ENCODE results near the gene SASH1. TPM values are rescaled to one million over a fixed set of nuclear protein-coding genes. Genes with fewer than 3 reads are reported as not detected.

The SASH1 gene
- total RNA-seq, 1 experiment from 2014 or later: 11.7 TPM

DNA sequence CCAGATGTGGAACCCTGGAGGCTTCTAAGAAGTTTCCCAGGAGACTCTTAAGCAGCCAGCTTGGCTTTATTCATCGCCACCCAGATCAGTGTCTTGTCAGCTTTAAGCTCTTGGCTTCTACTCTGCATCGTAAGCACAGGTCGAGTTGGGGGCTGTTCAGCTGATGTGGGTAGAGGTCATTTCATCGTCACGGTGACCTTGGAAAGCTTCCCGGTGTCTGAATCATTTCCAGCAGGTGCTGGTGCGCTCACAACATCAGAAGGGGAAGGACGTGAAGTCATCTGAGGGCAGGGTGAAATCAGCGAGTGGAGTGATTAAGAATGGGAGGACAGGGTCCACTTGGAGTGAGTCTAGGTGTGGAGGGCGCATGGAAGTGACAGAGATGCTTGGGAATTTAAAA, 112.6 kb downstream of the SASH1 start:
- no peaks in the 10 kb centered on the region for H3K36me3 ChIP-seq (ENCODE audit: control insufficient read depth in 1 of 2, insufficient read depth in 2 of 2, low read length in 2 of 2)
- H3K4me2 ChIP-seq (ENCODE audit: low read length): no peak overlapping the region
- no peak overlapping the region for H3K4me3 ChIP-seq (replicated peaks in 1 of 2; ENCODE audit: low read depth in 1 of 2, low read length in 2 of 2)
- no peaks in the 10 kb centered on the region for H3K4me1 ChIP-seq (ENCODE audit: control insufficient read depth in 1 of 2, insufficient read depth in 2 of 2, low read length in 2 of 2)
- CTCF ChIA-PET: no interaction called here
- RAD21 ChIA-PET (ENCODE audit: low non-redundant PET in 1 of 2, low total read pairs in 2 of 2, uncharacterized antibody in 2 of 2, unreplicated experiment in 2 of 2): no interaction called here
- POLR2A ChIA-PET: no interaction called here
- DNase-seq (ENCODE audit: low read depth, low spot score): no peak
- no peak overlapping the region for H3K27ac ChIP-seq (ENCODE audit: low read depth, low read length)
- TF ChIP-seq ZNF274 (IDR thresholded peaks at IDR 0.05; ENCODE audit: low read depth, low read length) (no peak), TCF7L2 (IDR thresholded peaks at IDR 0.05; ENCODE audit: borderline replicate concordance, extremely low read depth, insufficient read depth, insufficient read length) (peak; percentile 43)
- H3K27me3 ChIP-seq (ENCODE audit: insufficient read depth, low read length): no peaks in the 10 kb centered on the region
- no peak overlapping the region for H3K9ac ChIP-seq (ENCODE audit: low read length)
- H4K20me1 ChIP-seq (ENCODE audit: insufficient read depth): no peaks in the 10 kb centered on the region
- BruUV-seq (replicated peaks): no TSS peak
- intact Hi-C loops (cut with micrococcal nuclease): no loop called here
- no peaks in the 10 kb centered on the region for H3K9me3 ChIP-seq (ENCODE audit: control insufficient read depth in 1 of 2, insufficient read depth in 1 of 2, low read depth in 1 of 2, low read length in 2 of 2)
- H2AFZ ChIP-seq (ENCODE audit: low read depth, low read length, poor library complexity, severe bottlenecking): no peak overlapping the region
- H3K79me2 ChIP-seq (ENCODE audit: insufficient read depth, low read length): no peaks in the 10 kb centered on the region
- no peaks in the 10 kb centered on the region for H3K9me2 ChIP-seq (ENCODE audit: insufficient read depth)
- ATAC-seq: no peak

DNA sequence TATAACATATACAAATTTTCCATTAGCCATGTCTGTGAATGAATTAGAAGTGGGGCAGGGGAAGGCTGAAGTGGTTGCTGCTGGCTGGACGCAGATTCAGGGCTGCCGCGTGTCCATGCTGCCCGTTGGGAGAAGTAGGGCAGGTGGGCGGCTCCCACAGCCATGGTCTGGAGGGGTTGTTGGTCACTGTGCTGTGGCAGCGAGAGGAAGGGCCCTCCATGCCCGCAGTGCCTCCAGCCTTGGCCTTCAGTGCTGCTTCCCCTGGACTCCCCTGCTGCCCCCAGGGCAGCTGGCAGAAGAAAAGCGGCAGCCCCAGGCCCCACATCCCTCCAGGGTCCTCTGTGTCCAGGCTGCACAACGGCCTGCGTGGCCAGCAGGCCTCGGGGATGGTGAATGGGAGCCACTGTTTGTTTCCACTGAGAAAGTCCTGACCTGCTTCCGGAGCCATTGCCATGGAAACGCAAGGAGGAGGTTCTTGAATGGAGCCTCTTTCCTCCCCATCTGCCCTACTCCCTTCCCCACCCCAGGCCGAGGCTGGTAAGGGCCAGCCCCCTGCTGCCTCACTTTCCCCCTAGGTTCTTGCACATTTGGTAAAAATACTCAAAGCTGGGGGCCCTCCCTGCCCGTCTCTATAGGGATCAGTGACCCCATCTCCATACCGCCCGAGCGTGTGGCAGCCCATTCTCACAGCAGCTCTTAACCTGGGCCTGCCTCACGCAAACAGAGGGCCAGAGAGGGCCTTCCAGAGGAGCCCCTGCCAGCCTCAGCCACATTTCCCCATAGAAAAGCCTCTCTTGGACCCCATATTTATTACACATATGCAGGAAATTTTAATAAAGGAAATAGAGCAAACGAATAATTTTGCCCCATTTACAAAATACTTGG, 113.3 kb downstream of the SASH1 start:
- no peak overlapping the region for H3K4me3 ChIP-seq (replicated peaks in 1 of 2; ENCODE audit: low read depth in 1 of 2, low read length in 2 of 2)
- no peak overlapping the region for H2AFZ ChIP-seq (ENCODE audit: low read depth, low read length, poor library complexity, severe bottlenecking)
- H3K27me3 ChIP-seq (ENCODE audit: insufficient read depth, low read length): no peaks in the 10 kb centered on the region
- H3K4me2 ChIP-seq (ENCODE audit: low read length): no peak overlapping the region
- ATAC-seq (no peak), DNase-seq (ENCODE audit: low read depth, low spot score) (no peak)
- RAD21 ChIA-PET (ENCODE audit: low non-redundant PET in 1 of 2, low total read pairs in 2 of 2, uncharacterized antibody in 2 of 2, unreplicated experiment in 2 of 2): no interaction called here
- H3K4me1 ChIP-seq (ENCODE audit: control insufficient read depth in 1 of 2, insufficient read depth in 2 of 2, low read length in 2 of 2): no peaks in the 10 kb centered on the region
- H3K9me3 ChIP-seq (ENCODE audit: control insufficient read depth in 1 of 2, insufficient read depth in 1 of 2, low read depth in 1 of 2, low read length in 2 of 2): no peaks in the 10 kb centered on the region
- H3K36me3 ChIP-seq (ENCODE audit: control insufficient read depth in 1 of 2, insufficient read depth in 2 of 2, low read length in 2 of 2): no peaks in the 10 kb centered on the region
- BruUV-seq (replicated peaks): no TSS peak
- POLR2A ChIA-PET: no interaction called here
- no peak overlapping the region for H3K9ac ChIP-seq (ENCODE audit: low read length)
- no peaks in the 10 kb centered on the region for H4K20me1 ChIP-seq (ENCODE audit: insufficient read depth)
- H3K9me2 ChIP-seq (ENCODE audit: insufficient read depth): no peaks in the 10 kb centered on the region
- TF ChIP-seq, protein P1, sequence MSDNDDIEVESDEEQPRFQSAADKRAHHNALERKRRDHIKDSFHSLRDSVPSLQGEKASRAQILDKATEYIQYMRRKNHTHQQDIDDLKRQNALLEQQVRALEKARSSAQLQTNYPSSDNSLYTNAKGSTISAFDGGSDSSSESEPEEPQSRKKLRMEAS (IDR thresholded peaks at IDR 0.05): no peak
- no peak for TF ChIP-seq EZH2 (IDR thresholded peaks at IDR 0.05)
- TF ChIP-seq SIN3A (IDR thresholded peaks at IDR 0.05; ENCODE audit: low read depth): no peak
- TF ChIP-seq SP1 (IDR thresholded peaks at IDR 0.05; ENCODE audit: low read depth): no peak
- TF ChIP-seq ELF1 (IDR thresholded peaks at IDR 0.05; ENCODE audit: borderline replicate concordance, low read depth): no peak
- no peak for TF ChIP-seq FOSL1 (IDR thresholded peaks at IDR 0.05; ENCODE audit: low read depth)
- TF ChIP-seq JUND (IDR thresholded peaks at IDR 0.05): no peak
- TF ChIP-seq, protein P2, sequence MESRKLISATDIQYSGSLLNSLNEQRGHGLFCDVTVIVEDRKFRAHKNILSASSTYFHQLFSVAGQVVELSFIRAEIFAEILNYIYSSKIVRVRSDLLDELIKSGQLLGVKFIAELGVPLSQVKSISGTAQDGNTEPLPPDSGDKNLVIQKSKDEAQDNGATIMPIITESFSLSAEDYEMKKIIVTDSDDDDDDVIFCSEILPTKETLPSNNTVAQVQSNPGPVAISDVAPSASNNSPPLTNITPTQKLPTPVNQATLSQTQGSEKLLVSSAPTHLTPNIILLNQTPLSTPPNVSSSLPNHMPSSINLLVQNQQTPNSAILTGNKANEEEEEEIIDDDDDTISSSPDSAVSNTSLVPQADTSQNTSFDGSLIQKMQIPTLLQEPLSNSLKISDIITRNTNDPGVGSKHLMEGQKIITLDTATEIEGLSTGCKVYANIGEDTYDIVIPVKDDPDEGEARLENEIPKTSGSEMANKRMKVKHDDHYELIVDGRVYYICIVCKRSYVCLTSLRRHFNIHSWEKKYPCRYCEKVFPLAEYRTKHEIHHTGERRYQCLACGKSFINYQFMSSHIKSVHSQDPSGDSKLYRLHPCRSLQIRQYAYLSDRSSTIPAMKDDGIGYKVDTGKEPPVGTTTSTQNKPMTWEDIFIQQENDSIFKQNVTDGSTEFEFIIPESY (IDR thresholded peaks at IDR 0.05; ENCODE audit: extremely low read depth, insufficient replicate concordance, low read length): no peak
- TF ChIP-seq CBX3 (IDR thresholded peaks at IDR 0.05; ENCODE audit: low read depth): no peak
- no peak overlapping the region for H3K27ac ChIP-seq (ENCODE audit: low read depth, low read length)
- intact Hi-C loops (cut with micrococcal nuclease): no loop called here
- no peaks in the 10 kb centered on the region for H3K79me2 ChIP-seq (ENCODE audit: insufficient read depth, low read length)
- CTCF ChIA-PET: no interaction called here
